OCI-LY7 (cell line): ENCODE data around the gene COL13A1. TPM values are rescaled to one million over a fixed set of nuclear protein-coding genes. Genes with fewer than 3 reads are reported as not detected.

Source experiments
- BruUV-seq: library from RNA; stranded (reverse); fragments of 400-500 nt; replicated peaks from 2 replicates; lab custom pipeline; 2021; lab: Mats Ljungman, UMichigan
- CTCF ChIA-PET: fragments of 300-600 bp; sonication (Branson Sonifier 250); formaldehyde crosslinking; loops from one replicate; lab custom pipeline; 2022; ENCODE audit warnings: antibody characterized with exemption; ENCODE audit not compliant: unreplicated experiment; lab: Charles Lee
- POLR2A ChIA-PET: fragments of 300-600 bp; sonication (Branson Sonifier 250); formaldehyde crosslinking; loops from one replicate; lab custom pipeline; 2022; ENCODE audit warnings: antibody characterized with exemption; lab: Charles Lee
- DNase-seq: peaks from one replicate; pipeline ENCODE4 v3.0.0-alpha.2; 2015; ENCODE audit warnings: low spot score
- H2AFZ ChIP-seq: fragments of 200-600 bp; sonication (generic), shearing (Covaris generic); 2 replicates; pipeline ENCODE4 v1.6.1; 2014; ENCODE audit warnings: mild to moderate bottlenecking, antibody characterized with exemption, low read length, moderate library complexity
- H3K27ac ChIP-seq: fragments of 200-600 bp; sonication (generic); 2 replicates; pipeline ENCODE4 v1.5.1; 2014; ENCODE audit warnings: mixed run types, low read depth, mild to moderate bottlenecking, moderate library complexity, low read length, inconsistent platforms; ENCODE audit not compliant: poor library complexity, severe bottlenecking
- H3K36me3 ChIP-seq: fragments of 200-600 bp; sonication (generic); 2 replicates; pipeline ENCODE4 v1.6.1; 2014; ENCODE audit warnings: mild to moderate bottlenecking, antibody characterized with exemption, low read length, moderate library complexity, mixed read lengths; ENCODE audit not compliant: insufficient read depth
- H3K4me1 ChIP-seq: fragments of 200-600 bp; sonication (generic); 2 replicates; pipeline ENCODE4 v1.5.1; 2014; ENCODE audit warnings: mild to moderate bottlenecking, low read length; ENCODE audit not compliant: insufficient read depth, poor library complexity, severe bottlenecking
- H3K4me2 ChIP-seq: fragments of 200-600 bp; sonication (generic); 2 replicates; pipeline ENCODE4 v1.6.1; 2014; ENCODE audit warnings: mild to moderate bottlenecking, low read length
- H3K4me3 ChIP-seq: fragments of 200-600 bp; sonication (generic); 2 replicates; pipeline ENCODE4 v1.5.1; 2014; ENCODE audit warnings: mild to moderate bottlenecking, low read depth, low read length; ENCODE audit not compliant: poor library complexity, severe bottlenecking
- H3K79me2 ChIP-seq: fragments of 200-600 bp; sonication (generic); 2 replicates; pipeline ENCODE4 v1.6.1; 2016; ENCODE audit warnings: low read depth, mild to moderate bottlenecking, low read length, moderate library complexity, mixed read lengths; ENCODE audit not compliant: insufficient read depth
- H3K9me2 ChIP-seq: fragments of 200-600 bp; sonication (generic); 2 replicates; pipeline ENCODE4 v1.6.1; 2016; ENCODE audit warnings: mild to moderate bottlenecking, low read length, mixed read lengths; ENCODE audit not compliant: insufficient read depth
- H3K9me3 ChIP-seq: fragments of 200-600 bp; sonication (generic); 2 replicates; pipeline ENCODE4 v1.6.1; 2014; ENCODE audit warnings: mild to moderate bottlenecking, mixed run types, low read length, mixed read lengths
- H4K20me1 ChIP-seq: fragments of 200-600 bp; sonication (generic); 2 replicates; pipeline ENCODE4 v1.6.1; 2014; ENCODE audit warnings: mild to moderate bottlenecking, antibody characterized with exemption, low read length, moderate library complexity, mixed read lengths; ENCODE audit not compliant: insufficient read depth
- EZH2phosphoT487 ChIP-seq: fragments of 200-600 bp; sonication (generic); IDR thresholded peaks from 2 replicates; pipeline ENCODE4 v1.6.1; 2018; ENCODE audit warnings: low read depth, borderline replicate concordance, mild to moderate bottlenecking, mixed run types, antibody characterized with exemption, low read length, moderate library complexity, mixed read lengths
- intact Hi-C: fragments of 100-400 bp; cut with micrococcal nuclease; formaldehyde crosslinking; loops from one replicate; pipeline ENCODE4 v1.10.0; 2022; ENCODE audit not compliant: unreplicated experiment
- total RNA-seq, 2 experiments: library from RNA; depleted of rRNA in 1 of 2; stranded (reverse); fragments of >200 nt in 1 of 2; shearing (Covaris generic) in 1 of 2; gene quantifications; 2 replicates each; pipeline ENCODE4 v1.2.3, GENCODE V29; 2014 to 2022
- TF ChIP-seq, protein P1 (sequence below): fragments of 200-600 bp; sonication (generic); conservative IDR thresholded peaks from 2 replicates; pipeline ENCODE4 v1.5.1; 2014; ENCODE audit warnings: mild to moderate bottlenecking, antibody characterized with exemption, low read length, moderate library complexity, mixed read lengths

Gene COL13A1
- total RNA-seq, 2 experiments from 2014 or later: 0.06 TPM; not detected in 1

- Histone ChIP-seq H3K27ac (no peak overlapping the region), H3K36me3 (no peaks in the 10 kb centered on the region), H4K20me1 (no peaks in the 10 kb centered on the region), H3K4me3 (no peak overlapping the region), H3K79me2 (no peaks in the 10 kb centered on the region), H2AFZ (no peak overlapping the region), H3K9me3 (no peaks in the 10 kb centered on the region), H3K4me1 (no peaks in the 10 kb centered on the region), H3K9me2 (no peaks in the 10 kb centered on the region), H3K4me2 (no peak overlapping the region)
- ChIA-PET CTCF (interaction anchor here (0.6 kb wide), 1 partner anchor 217 kb away, joined by 3 read pairs; no protein-coding TSS in a partner anchor), POLR2A (interaction anchor here (0.6 kb wide), 1 partner anchor 20 kb away, joined by 5 read pairs; no protein-coding TSS in a partner anchor)
- no peak for DNase-seq
- no peak for TF ChIP-seq EZH2phosphoT487
- TF ChIP-seq, protein P1, sequence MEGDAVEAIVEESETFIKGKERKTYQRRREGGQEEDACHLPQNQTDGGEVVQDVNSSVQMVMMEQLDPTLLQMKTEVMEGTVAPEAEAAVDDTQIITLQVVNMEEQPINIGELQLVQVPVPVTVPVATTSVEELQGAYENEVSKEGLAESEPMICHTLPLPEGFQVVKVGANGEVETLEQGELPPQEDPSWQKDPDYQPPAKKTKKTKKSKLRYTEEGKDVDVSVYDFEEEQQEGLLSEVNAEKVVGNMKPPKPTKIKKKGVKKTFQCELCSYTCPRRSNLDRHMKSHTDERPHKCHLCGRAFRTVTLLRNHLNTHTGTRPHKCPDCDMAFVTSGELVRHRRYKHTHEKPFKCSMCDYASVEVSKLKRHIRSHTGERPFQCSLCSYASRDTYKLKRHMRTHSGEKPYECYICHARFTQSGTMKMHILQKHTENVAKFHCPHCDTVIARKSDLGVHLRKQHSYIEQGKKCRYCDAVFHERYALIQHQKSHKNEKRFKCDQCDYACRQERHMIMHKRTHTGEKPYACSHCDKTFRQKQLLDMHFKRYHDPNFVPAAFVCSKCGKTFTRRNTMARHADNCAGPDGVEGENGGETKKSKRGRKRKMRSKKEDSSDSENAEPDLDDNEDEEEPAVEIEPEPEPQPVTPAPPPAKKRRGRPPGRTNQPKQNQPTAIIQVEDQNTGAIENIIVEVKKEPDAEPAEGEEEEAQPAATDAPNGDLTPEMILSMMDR: no peak
- no TSS peak for BruUV-seq
- intact Hi-C loops: no loop called here
Measured at GRCh38 chr10:69888882-69889584, 87.3 kb downstream of the COL13A1 start.

DNA sequence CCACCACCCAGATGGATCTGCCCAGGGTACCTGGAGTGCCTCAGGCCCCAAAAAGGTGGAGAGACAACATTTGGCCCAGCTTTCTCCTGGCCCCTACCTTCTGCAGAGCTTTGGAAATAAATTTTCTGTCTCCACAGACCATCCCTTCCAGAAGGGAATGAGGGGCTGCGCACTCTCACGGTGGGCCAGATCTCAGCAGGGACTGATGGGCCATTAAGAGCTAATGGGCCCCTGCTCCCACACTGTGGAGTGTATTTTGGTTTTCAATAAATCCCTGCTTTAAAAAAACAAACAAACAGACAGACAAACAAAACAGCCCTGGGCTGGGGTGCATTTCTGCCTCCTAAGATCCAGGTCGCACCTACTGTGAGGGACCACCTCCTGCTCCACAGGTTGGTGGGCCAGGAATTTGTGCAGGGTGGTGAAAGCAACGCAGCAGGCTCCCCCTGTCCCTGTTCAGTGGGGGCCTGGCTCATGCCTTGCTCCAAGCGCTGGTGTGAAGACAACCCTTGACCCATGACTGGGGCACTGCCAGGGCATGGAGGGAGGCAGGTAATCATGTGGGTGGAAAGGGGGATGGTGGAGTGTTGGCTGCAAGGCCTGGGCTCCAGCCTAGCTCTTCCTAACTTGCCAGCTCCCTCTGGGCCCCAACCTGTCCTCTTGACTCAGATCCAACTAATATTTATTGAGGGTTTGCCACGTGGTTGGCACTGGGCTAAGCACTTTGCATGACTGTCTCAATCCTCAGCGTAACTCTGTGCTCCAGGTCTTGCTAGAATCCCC lies 88.5 kb downstream of the COL13A1 start:
- ChIA-PET POLR2A (no interaction called here), CTCF (no interaction called here)
- Histone ChIP-seq H4K20me1 (no peaks in the 10 kb centered on the region), H3K9me3 (no peaks in the 10 kb centered on the region), H3K27ac (no peak overlapping the region), H3K4me1 (no peaks in the 10 kb centered on the region), H2AFZ (no peak overlapping the region), H3K4me2 (no peak overlapping the region), H3K36me3 (no peaks in the 10 kb centered on the region), H3K4me3 (no peak overlapping the region), H3K9me2 (no peaks in the 10 kb centered on the region), H3K79me2 (no peaks in the 10 kb centered on the region)
- no TSS peak for BruUV-seq
- TF ChIP-seq, protein P1: no peak
- no peak for TF ChIP-seq EZH2phosphoT487
- DNase-seq: no peak
- intact Hi-C loops: no loop called here
